Caco-2 (cell line): ENCODE results near the gene NRF1. TPM values are rescaled to one million over a fixed set of nuclear protein-coding genes. Genes with fewer than 3 reads are reported as not detected.
"Not testable (repeated sequence)": the region's sequence is repeated elsewhere in the genome, so short reads cannot be mapped to it uniquely, and the experiment has no call there.

Source experiments
- BruUV-seq: library from RNA; stranded (reverse); fragments of 400-500 nt; replicated peaks from 2 replicates; lab custom pipeline; 2021; lab: Mats Ljungman, UMichigan
- CTCF ChIA-PET: fragments of 300-600 bp; sonication (Branson Sonifier 250); formaldehyde crosslinking; loops from one replicate; lab custom pipeline; 2022; ENCODE audit warnings: antibody characterized with exemption; lab: Charles Lee
- POLR2A ChIA-PET: fragments of 300-600 bp; sonication (Branson Sonifier 250); formaldehyde crosslinking; loops from one replicate; lab custom pipeline; 2022; ENCODE audit warnings: antibody characterized with exemption; lab: Charles Lee
- DNase-seq, 2 experiments: peaks; one replicate each; pipeline versions ENCODE4 v3.0.0 to v3.0.0-alpha.2; 2020 to 2022
- H3K27me3 ChIP-seq: replicated peaks from 2 replicates; pipeline ENCODE4 v1.6.0; 2011; ENCODE audit warnings: low read length; ENCODE audit not compliant: control insufficient read depth, insufficient read depth
- H3K36me3 ChIP-seq: 2 replicates; pipeline ENCODE4 v1.5.1; 2011; ENCODE audit warnings: low read length; ENCODE audit not compliant: control insufficient read depth, insufficient read depth
- H3K4me1 ChIP-seq: fragments of 250-450 bp; sonication (Bioruptor Pico); 2 replicates; pipeline ENCODE4 v1.5.1; 2020; ENCODE audit warnings: mild to moderate bottlenecking
- H3K4me3 ChIP-seq: 2 replicates; pipeline ENCODE4 v1.5.1; 2011; ENCODE audit warnings: low read depth, mild to moderate bottlenecking, control low read depth, low read length
- H3K9me3 ChIP-seq: fragments of 250-450 bp; sonication (Bioruptor Pico); 2 replicates; pipeline ENCODE4 v1.5.1; 2020; ENCODE audit warnings: mild to moderate bottlenecking, moderate library complexity
- H3K27ac Mint-ChIP-seq: one replicate; pipeline ENCODE4 v1.8.0; 2022; ENCODE audit warnings: mixed read lengths; ENCODE audit not compliant: unreplicated experiment
- H3K27me3 Mint-ChIP-seq: one replicate; pipeline ENCODE4 v1.8.0; 2022; ENCODE audit warnings: mixed read lengths; ENCODE audit not compliant: insufficient read depth, unreplicated experiment
- H3K36me3 Mint-ChIP-seq: one replicate; pipeline ENCODE4 v1.8.0; 2022; ENCODE audit warnings: mild to moderate bottlenecking, mixed read lengths; ENCODE audit not compliant: insufficient read depth, unreplicated experiment
- H3K4me1 Mint-ChIP-seq: one replicate; pipeline ENCODE4 v1.8.0; 2022; ENCODE audit warnings: low read depth, mixed read lengths; ENCODE audit not compliant: unreplicated experiment
- H3K4me3 Mint-ChIP-seq: one replicate; pipeline ENCODE4 v1.8.0; 2022; ENCODE audit warnings: mild to moderate bottlenecking, moderate library complexity, mixed read lengths; ENCODE audit not compliant: unreplicated experiment
- H3K9me3 Mint-ChIP-seq: one replicate; pipeline ENCODE4 v1.8.0; 2022; ENCODE audit warnings: mixed read lengths; ENCODE audit not compliant: unreplicated experiment
- CTCF ChIP-seq, 2 experiments: fragments of 200-600 bp in 1 of 2; IDR thresholded peaks; 1 replicate in 1 of 2; 2 replicates in 1 of 2; pipeline versions ENCODE4 v1.5.1 to v1.8.0; 2011 to 2022; ENCODE audit warnings: antibody characterized with exemption in 1 of 2, control low read depth in 1 of 2, inconsistent platforms in 1 of 2, low read depth in 1 of 2, low read length in 1 of 2, mild to moderate bottlenecking in 1 of 2, moderate library complexity in 1 of 2; ENCODE audit not compliant: insufficient read depth in 1 of 2, severe bottlenecking in 1 of 2, unreplicated experiment in 1 of 2
- intact Hi-C: fragments of 100-400 bp; cut with micrococcal nuclease; formaldehyde crosslinking; loops from one replicate; pipeline ENCODE4 v1.10.0; 2022; ENCODE audit not compliant: unreplicated experiment
- total RNA-seq: library from RNA; stranded (reverse); gene quantifications from 2 replicates; pipeline ENCODE4 v1.2.3, GENCODE V29; 2022

The NRF1 gene
- total RNA-seq, 1 experiment from 2014 or later, result 22.5 TPM

- Mint-ChIP-seq H3K4me1 (no peaks in the 10 kb centered on the region), H3K27me3 (no peaks in the 10 kb centered on the region), H3K4me3 (no peak overlapping the region), H3K36me3 (peaks cover 45% of the 10 kb centered on the region), H3K9me3 (peaks cover 29% of the 10 kb centered on the region), H3K27ac (no peak overlapping the region)
- no peak for DNase-seq
- POLR2A ChIA-PET, result no interaction called here
- Histone ChIP-seq H3K4me3 (no peak overlapping the region), H3K4me1 (no peaks in the 10 kb centered on the region), H3K27me3 (no peaks in the 10 kb centered on the region), H3K36me3 (peaks cover 1% of the 10 kb centered on the region; the same call in 1 of the 2 replicates), H3K9me3 (peaks cover 19% of the 10 kb centered on the region; the same call in 1 of the 2 replicates)
- CTCF ChIA-PET, result no interaction called here
- no peak for TF ChIP-seq CTCF (IDR thresholded peaks at IDR 0.05; ENCODE audit: insufficient read depth in 1 of 2, low read depth in 1 of 2, low read length in 1 of 2, severe bottlenecking in 1 of 2, unreplicated experiment in 1 of 2)
- BruUV-seq, result no TSS peak
- intact Hi-C loops, result no loop called here
These were observed 50.2 kb downstream of the NRF1 start for GRCh38 chr7:129661645-129662182.

GRCh38 chr7:129663240-129663639 lies 51.7 kb downstream of the NRF1 start:
- H3K27me3 Mint-ChIP-seq, POLR2A ChIA-PET, H3K27ac Mint-ChIP-seq, H3K4me1 Mint-ChIP-seq, BruUV-seq, H3K36me3 ChIP-seq, H3K27me3 ChIP-seq, DNase-seq, H3K4me1 ChIP-seq, H3K4me3 Mint-ChIP-seq, CTCF ChIA-PET, intact Hi-C loops, H3K4me3 ChIP-seq: not testable (repeated sequence)
- peaks cover 42% of the 10 kb centered on the region for H3K36me3 Mint-ChIP-seq
- peaks cover 29% of the 10 kb centered on the region for H3K9me3 Mint-ChIP-seq
- peaks cover 19% of the 10 kb centered on the region; the same call in 1 of the 2 replicates for H3K9me3 ChIP-seq

DNA sequence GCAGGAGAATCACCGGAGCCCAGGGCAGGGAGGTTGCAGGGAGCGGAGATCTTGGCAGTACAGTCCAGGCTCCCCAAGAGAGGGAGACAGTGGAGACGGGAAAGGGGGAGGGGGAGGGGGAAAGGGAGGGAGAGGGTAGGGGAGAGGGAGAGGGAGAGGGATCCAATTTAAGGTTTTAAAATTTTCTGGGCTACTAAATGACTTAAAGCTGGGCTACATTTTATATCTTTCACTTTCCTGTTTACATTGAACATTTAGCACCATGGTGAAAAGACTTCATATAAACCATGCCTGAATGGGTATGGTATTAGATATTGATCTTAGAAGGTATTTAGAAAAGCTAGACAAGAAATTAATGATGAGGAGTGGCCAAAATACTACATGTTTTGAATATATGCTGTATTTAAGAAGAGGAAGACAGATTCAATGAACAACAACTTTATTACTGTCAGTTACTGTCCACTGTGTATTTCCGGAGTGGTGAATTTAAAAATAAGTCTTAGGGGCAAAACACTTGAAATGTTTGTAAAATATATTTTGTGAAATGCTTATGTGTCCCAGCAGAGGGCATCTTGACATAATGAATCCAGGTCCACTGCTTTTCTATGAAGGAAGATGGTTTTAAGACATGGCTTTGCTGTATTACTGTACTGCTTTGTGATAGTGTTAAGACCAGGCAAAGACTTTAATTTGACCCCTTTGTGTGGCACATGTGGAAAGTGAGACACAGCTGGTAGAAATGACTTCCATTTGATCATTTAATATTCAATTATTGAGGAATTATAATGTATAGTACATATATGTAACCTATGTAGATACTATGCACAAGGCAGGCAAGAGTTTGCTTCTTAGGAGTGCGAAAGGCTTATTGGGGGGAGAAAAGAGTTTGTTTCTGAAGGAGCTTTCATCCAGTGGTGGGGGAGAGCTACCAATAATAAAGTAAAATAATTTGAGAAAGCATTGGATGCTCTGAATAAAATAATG lies 52.8 kb downstream of the NRF1 start:
- Histone ChIP-seq H3K27me3 (no peaks in the 10 kb centered on the region), H3K4me3 (no peak overlapping the region), H3K4me1 (no peaks in the 10 kb centered on the region), H3K9me3 (peaks cover 19% of the 10 kb centered on the region; the same call in 1 of the 2 replicates), H3K36me3 (peaks cover 1% of the 10 kb centered on the region; the same call in 1 of the 2 replicates)
- POLR2A ChIA-PET, result no interaction called here
- peak in 1 of 2 experiments; percentile 42 for DNase-seq
- no TSS peak for BruUV-seq
- H3K4me3 Mint-ChIP-seq, result no peak overlapping the region
- peaks cover 27% of the 10 kb centered on the region for H3K9me3 Mint-ChIP-seq
- H3K27me3 Mint-ChIP-seq, result no peaks in the 10 kb centered on the region
- H3K27ac Mint-ChIP-seq, result no peak overlapping the region
- H3K4me1 Mint-ChIP-seq, result no peaks in the 10 kb centered on the region
- CTCF ChIA-PET, result interaction anchor here (0.6 to 1.0 kb wide), 2 partner anchors 160 to 161 kb away, joined by 3 read pairs; no protein-coding TSS in a partner anchor
- peaks cover 31% of the 10 kb centered on the region for H3K36me3 Mint-ChIP-seq
- intact Hi-C loops, result loop anchor here (1.0 kb wide), 3 partner anchors 161 to 346 kb away; no protein-coding TSS in a partner anchor
- peak; percentile 54 to 57 for TF ChIP-seq CTCF (IDR thresholded peaks at IDR 0.05; ENCODE audit: insufficient read depth in 1 of 2, low read depth in 1 of 2, low read length in 1 of 2, severe bottlenecking in 1 of 2, unreplicated experiment in 1 of 2)
